HG03280 (cell line): ENCODE measurements around the gene CACUL1.
"Not testable (repeated sequence)": the region's sequence is repeated elsewhere in the genome, so short reads cannot be mapped to it uniquely, and the experiment has no call there.

Experiments used
- ATAC-seq: cut with Tn5 transposase; IDR thresholded peaks from one replicate; pipeline ENCODE4 v1.9.1; 2021; ENCODE audit warnings: mild to moderate bottlenecking, moderate library complexity; ENCODE audit not compliant: unreplicated experiment

CACUL1 gene

DNA sequence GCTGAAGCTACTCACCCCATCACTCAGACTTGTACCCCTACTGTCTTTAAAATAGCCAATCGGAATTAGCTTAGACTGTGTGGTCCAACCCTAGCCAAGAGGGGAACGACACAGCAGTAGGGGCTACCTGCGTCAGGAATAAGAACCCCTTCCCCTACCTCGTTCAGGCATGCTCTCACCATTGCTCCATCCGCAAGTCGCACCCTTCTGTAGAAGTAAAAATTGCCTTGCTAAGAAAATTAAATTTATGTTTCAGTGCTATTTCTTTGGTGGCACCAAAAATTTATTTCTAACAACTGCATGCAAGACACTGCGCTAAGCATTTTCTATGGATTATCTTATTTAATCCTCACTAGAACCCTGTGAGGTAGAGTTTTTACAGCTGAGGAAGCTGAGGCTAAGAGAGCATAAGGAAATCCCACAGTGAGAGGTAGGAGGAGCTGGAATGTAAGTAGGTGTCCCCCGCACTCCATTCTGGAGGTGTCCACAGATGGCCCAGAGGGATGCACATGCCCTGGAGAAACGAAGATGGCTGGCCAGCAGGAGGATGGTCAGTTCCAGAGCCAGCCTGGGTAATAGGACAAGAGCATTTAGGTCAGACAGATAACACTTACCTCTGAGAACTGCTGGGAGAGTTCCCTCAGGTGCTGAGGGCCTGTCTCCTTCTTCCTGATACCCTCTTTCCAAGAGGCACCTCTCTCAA lies 15.3 kb upstream of the CACUL1 start:
- no peak for ATAC-seq

DNA sequence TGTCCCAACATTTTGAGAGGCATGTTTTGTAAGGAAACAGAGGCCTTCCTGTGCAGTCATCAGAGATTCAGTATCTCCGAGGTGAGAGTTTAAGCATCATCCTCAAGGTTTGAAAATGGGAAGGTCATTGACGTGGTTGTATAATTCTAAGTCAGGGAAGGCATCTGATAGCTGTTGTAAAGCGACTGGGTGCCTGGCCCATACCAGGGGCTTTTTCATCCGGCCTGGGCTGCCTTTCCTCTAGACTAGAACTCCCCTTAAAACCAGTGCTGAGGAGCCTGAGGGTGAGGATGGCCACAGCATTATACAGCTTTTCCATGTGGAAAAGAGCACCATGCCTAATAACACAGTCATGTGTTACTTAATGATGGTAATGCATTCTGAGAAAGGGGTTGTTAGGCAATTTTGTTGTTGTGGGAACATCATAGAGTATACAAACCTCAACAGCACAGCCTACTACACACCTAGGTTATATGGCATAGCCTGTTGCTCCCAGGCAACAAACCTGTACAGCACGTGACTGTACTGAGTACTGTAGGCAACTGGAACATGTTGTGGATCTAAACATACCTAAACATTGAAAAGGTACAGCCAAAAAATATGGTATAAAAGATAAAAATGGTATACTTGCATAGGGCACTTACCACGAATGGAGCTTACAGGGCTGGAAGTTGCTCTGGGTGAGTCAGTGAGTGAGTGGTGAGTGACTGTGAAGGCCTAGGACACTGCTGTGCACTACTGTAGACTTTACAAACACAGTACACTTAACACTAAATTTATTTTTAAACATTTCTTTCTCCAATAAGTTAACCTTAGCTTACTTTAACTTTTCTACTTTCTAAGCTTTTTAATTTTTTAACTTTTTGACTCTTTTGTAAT lies 13.5 kb upstream of the CACUL1 start:
- ATAC-seq, result no peak

DNA sequence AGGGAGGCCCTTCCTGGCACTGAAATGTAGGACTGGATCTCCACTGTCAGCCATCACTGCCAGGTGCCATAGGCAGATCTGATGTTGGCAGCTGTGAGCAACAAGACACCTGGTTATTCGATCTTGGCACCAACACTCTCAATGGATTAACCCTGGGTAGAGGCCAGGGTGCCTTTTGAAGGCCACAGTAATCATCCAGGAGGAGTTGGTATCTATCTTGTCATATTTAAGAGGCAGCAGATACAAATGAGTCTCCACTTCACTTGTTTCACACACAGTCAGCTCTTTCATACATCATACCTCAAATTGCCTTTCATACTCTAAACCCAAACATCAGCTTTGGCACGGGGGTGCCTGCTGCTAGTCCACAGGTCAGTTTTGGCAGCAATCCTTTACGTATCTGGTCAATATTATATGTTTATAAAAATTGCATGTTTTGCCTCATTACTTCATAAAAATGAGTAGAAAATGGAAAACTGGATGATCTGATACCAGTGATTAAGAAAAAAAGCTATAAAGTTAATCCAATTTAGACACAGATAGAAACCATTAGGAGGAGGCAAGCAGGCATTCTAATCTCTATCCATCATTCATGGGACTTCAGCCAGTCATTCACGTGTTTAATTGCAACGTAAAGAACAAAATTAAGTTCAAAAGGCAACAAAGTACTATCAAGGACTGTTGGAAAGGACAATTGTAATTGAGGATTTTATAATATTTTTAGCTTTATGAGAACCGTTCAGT lies 12.7 kb upstream of the CACUL1 start:
- no peak for ATAC-seq

DNA sequence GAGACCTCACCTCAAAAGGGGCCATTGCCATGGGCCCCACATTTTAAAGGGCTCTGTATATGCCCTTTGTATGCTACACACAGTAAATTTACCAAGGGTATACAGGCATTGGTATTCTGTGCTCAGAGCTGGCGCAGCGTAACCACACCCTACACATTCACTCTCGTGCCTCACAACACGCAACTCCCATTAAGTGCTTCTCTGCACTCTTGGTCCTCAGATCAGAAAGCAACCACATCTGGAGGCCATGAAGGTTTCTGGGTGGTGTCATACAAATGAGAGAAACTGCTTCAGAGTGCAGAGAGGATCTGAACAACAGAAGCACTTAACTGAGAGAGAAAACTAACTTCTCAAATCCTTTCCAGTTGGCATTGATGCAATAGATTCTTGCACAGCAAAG lies 9.4 kb upstream of the CACUL1 start:
- no peak for ATAC-seq

DNA sequence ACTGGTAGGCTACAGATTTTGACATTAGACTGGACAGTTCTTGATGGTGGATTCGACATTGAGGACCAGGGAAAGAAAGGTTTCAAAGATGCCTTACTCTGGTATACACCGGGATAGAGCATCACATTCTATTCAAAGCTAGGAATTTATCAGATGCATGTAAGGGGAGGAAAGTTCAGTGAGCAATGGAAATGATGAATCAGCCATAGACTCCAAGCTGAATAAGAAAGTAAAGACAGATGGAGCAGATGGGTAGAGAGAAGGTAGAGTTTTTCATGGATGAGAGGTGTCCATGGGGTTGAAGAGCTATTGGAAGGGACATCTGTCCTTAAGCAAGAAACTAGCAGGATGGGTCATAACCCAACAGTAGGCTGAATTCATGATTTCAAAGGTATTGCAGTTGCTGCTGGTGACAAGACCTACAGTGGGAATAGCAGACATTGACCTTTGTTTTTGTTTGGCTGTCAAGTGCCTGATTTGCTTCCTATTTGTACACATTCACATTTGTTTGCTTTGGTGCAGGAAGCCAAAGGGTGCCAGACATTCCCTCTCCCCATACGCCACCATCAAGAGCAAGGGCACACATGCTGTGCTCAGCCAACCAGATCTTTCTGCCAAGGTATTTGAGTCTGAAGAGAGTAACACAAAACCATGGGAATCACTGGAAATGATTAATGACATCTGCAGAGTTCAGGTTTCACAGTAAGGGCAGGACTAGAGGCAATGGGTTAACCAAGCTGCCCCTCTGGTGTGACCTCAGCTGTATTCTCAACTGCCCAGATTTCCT lies 8.6 kb upstream of the CACUL1 start:
- ATAC-seq, result no peak

DNA sequence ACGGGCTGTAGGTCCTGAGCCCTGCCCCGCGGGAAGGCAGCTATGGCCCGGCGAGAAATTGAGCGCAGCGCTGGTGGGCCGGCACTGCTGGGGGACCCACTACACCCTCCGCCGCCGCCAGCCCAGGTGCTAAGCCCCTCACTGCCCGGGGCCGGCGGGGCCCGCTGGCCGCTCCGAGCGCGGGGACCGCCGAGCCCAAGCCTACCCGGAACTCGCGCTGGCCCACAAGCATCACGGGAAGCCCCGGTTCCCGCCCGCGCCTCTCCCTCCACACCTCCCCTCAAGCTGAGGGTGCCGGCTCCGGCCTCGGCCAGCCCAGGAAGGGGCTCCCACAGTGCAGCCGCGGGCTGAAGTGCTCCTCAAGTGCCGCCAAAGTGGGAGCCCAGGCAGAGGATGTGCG lies 5.5 kb upstream of the CACUL1 start:
- ATAC-seq, result no peak

DNA sequence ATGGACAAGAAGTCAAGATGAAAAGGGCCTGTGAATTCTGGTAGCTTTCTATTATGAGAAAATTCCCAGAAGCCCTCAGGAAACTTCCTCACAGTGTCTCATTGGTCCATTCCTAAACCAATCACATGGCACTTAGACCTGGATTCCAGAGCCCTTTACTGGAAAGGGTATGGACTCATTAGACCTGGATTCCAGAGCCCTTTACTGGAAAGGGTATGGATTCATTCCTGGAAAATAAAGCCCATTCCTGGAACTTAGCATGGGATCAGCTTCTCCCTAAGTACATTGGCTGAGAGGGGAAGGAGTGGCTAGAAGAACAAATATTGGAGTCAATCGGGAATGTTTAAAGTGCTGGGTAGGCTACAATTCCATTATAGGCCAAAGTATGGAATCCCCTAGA lies 3.7 kb upstream of the CACUL1 start:
- ATAC-seq, result no peak

DNA sequence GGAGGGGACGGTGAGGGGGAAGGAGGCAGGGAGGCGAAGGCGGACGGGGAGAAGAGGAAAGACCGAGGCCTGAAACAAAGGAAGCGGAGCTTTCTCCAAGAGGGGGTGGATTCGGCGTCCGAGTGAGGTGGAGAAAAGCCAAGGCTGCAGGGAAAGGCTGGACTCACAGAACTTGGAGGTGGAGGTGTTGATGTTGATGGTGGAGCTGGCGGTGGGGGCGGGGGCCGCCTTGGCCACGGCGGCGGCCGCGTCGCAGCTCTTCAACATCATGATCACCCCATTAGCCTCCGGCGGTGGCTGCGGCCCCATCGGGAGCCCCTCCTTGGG lies 578 bp downstream of the CACUL1 start:
- ATAC-seq, result no peak

DNA sequence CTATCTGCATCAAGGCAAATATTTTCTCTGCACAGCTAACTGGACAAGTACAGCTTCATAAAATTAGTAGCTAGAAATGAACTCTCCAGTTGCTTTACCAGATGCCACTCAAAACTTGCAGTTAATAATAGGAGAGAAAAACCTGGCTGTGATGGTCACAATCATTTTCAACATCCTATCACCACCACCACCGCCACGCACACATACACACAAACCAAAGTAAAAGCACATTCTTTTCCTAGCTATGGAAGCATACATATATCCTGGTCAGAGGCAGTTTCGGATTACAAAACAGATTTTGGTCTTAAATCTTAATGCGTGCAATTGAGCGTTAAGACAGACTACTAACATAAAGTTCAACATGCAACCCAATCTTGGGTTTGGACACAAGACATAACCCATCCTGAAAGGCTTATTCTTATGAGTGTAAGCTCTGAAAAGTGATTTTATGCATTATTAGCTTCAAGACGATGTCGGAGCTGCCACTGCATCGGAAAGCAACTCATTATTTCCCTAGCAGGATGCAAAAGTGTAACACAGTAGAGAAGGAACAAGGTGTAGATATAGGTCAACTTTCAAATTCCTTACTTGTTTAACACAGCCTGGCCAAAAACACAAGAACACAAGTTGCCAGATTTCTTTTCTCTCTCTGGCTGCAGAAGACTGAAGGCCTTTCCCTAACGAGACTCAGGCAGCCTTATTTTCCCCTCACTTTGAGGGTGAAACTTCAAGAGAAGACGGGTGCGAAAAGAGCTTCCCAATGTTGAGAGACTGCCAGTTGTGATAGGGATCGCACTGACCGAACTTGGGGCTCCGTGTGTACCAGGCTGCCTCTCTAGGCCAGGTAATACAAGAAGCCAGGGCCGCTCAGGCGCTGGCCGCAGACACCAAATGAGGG lies 1.2 kb downstream of the CACUL1 start:
- peak; percentile 8 for ATAC-seq

DNA sequence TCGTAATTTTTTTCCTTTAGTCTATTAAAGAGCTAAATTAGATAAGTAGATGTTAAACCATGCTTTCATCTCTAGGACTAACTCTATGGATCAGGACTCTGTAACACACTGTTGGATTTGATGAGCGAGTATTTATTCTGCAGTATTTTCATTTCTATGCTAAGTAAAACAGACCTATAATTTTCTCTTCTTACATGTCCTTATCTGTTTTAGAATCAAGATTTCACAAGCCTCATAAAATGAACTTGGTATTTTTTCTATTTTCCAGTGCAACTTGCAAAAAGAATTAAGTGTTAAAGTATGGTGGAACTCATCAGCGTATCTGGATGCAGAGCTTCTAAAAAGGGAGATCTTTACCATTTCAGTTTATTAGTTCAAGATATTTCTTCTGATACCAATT lies 2.4 kb downstream of the CACUL1 start:
- ATAC-seq, result no peak

DNA sequence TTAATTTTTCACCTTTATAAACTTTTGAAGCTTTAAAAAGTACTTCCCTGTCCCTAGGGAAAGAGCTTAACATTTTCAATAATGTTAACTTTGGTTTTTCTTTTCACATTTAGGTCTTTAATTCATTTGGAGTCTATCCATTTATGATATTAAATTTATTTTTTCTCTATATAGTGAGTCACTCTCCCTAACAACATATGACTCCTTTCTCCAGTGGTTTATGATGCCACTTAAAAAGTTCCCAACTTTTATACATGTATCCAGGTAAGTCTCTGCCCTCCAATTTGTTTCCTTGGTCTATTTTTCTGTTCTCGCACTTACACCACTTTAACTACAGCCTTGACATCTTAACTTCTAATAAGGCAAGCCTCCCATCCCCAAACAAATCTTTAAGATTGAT lies 3.5 kb downstream of the CACUL1 start:
- no peak for ATAC-seq

DNA sequence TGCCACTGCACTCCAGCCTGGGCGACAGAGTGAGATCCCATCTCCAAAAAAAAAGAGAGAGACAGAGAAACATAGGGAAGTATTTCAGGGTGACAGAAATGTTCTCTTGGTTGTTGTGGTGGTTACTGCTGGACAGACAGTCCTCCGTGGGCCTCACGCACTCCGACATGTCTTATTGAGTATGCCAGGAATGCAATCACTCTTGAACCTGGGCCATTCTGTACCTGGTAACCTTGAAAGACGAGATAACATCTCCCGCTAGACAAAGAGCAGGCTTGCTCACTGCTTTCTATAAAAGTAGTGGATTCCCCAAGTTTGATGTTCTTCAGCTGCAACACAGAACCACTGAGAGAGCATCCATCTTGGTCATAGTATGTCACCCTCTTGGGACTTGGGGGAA lies 6.7 kb downstream of the CACUL1 start:
- no peak for ATAC-seq

DNA sequence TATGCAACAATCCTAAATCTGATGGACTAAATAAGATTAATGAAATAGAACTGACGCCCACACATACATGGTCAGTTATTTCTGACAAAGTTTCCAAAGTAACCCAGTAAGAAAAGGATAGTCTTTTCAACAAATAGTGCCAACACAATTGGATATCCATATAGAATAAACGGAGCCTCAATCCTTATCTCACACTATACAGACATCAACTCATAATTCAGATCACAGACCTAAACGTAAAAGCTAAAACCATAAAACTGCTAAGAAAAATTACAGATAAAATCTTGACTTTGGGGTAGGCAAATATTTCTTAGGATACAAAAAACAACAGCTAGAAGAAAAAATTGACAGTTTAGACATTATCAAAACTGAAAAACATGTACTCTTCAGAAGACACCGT lies 8.5 kb downstream of the CACUL1 start:
- ATAC-seq, result no peak

DNA sequence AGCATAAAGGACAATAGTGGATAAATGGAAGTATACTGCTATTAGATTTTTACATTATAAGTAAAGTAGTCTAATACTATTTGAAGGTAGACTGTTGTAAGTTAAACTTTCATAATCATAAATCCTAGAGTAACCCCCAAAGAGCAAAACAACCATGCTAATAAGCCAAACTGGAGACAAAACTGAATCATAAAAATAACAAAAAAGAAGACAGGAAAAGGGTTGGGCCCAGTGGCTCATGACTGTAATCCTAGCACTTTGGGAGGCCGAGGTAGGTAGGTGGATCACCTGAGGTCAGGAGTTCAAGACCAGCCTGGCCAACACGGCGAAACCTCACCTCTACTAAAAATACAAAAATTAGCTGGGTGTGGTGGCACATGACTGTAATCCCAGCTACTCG lies 9.7 kb downstream of the CACUL1 start:
- no peak for ATAC-seq

DNA sequence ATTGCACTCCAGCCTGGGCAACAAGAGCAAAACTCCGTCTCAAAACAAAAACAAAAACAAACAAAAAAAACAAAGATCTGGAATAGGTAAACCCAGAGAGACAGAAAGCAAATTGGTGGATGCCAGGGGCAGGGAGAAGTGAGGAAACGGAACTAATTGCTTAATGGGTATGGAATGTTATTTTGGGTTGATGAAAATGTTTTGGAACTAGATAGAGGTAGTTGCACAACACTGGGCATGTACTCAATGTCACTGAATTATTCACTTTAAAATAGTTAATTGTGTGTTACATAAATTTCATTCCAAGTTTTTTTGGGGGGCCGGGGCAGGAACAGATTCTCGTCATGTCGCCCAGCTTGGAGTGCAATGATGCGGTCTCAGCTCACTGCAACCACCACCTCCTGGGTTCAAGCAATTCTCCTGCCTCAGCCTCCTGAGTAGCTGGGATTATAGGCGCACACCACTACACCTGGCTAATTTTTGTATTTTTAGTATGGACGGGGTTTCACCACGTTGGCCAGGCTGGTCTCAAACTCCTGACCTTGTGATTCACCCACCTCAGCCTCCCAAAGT lies 10.3 kb downstream of the CACUL1 start:
- ATAC-seq, result not testable (repeated sequence)

DNA sequence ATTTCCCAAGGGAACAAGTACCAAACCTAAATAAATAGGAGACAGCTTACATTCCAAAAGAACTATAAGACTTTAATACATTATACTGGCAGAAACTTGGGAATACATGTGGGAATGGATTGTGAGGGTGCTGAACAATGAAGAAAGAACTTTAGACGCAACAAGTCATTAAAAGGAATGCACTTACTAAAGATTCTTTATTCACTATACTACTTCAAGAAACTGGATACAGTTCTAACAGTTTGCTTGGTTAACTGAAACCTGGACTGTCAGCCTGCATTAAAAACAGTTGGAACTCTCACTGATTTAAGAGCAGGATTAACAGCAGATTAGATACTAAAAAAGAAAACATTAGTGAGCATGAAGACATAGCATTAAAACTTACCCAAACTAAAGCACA lies 12.0 kb downstream of the CACUL1 start:
- no peak for ATAC-seq

DNA sequence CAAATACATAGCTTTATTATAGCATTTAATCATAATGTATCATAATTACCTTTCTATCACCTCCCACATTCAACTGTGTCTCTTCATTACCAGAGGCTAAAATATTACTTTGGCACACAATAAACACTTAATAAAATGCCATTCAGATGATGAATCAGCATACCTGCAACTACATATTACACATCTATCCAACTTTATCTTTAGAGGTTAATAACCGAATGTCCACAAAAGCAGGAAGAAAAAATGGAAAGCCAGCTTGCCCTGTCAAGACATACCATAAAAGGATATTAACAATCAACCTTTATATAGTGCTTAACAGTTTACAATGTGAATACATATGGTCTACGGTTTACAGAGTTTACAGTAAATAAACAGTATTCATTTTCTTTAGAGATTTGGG lies 12.7 kb downstream of the CACUL1 start:
- no peak for ATAC-seq

DNA sequence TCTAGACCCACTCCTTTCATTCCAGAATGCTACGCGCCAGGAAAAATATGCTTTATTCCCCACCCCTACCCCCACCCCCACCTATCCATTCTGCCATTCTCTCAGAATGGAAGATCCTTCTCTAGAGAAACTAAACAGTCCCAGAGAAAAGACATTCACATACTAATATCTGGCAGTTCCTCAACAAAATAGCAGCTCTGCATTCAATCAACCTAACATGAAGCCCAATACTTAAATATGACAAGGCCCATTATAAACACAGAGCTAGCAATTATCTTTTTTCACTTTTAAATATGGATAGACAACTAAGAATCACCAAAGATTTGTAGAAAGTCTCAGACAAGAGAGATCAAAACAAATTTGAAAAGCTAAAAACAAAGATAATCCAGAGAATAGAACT lies 16.4 kb downstream of the CACUL1 start:
- ATAC-seq, result no peak

DNA sequence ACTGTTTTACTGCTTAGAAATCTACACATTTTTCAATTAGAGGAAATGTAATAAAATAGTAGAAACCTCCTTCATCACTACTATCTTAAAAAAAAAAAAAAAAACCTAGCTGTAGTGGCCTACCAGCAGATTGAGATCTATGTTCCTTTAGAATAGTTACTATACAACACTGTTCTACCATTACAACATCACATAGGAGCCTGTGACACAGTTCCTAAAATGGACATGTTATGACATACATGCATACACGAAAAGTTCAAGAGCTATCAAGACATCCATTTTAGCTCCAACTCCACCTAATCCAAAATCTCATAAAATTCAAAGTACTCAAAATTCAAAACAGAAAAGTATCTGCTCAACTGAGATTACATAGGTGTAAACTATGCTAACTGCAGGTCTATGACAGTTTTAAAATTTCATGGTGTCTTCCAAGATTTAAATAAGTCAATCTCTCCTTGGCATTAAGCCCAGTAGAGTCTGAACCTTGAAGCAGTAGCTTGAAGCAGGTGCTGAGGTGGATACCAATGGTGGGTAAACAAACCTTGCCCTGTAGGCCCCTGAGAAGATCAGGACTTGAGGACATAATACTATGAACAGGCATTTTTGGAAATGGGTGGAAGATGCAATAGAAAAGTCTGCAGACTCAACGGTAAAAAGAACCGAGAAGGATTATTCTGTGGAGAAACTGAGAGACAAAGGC lies 17.0 kb downstream of the CACUL1 start:
- no peak for ATAC-seq
